Spleen (tissue), 3 donors: ENCODE data around the gene CCSER2.

ENCODE experiments used
- POLR2A ChIP-seq, 3 donors: fragments of 450-650 bp; IDR thresholded peaks; one replicate each; pipeline ENCODE4 v1.5.1; 2017; ENCODE audit warnings: antibody characterized with exemption in 3 of 3, mild to moderate bottlenecking in 1 of 3
- POLR2AphosphoS5 ChIP-seq, 3 donors: sonication (generic); formaldehyde crosslinking; IDR thresholded peaks; one replicate each; pipeline ENCODE4 v1.5.1; 2017; ENCODE audit warnings: antibody characterized with exemption in 3 of 3

DNA sequence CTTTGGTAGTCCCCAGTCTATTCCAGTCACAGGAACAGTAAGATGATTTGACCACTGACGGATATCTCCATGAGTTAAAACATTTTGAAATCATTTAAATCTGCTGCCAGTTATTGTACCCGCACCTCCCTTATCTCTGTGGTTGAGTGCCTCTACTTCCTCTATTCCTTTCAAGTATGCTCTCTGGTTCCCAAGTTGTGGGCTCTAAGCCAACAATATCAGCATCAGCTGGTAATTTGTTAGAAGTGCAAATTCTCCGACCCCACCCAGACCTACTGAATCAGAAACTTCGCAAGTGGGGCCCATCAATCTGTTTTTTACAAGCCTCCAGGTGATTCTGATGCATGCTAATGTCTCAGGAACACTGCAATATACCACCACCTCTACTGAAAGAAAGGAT lies 235.5 kb downstream of the CCSER2 start:
- TF ChIP-seq POLR2A (IDR thresholded peaks at IDR 0.05) = no peak
- TF ChIP-seq POLR2AphosphoS5 (IDR thresholded peaks at IDR 0.05) = no peak
